OCI-LY3 (cell line): ENCODE measurements around the gene RAPGEF2.
A peak's percentile ranks its signal among the peaks of the same experiment; 100 is the strongest.

ENCODE experiments used
- H2AFZ ChIP-seq: fragments of 200-600, 300-600 bp; shearing (Covaris generic); 2 replicates; pipeline ENCODE4 v1.6.0; 2014; ENCODE audit warnings: antibody characterized with exemption, low read depth, low read length
- H3K27ac ChIP-seq: fragments of 200-600, 300-600 bp; sonication (generic); 2 replicates; pipeline ENCODE4 v1.5.1; 2014; ENCODE audit warnings: mild to moderate bottlenecking, low read length, moderate library complexity, mixed read lengths
- H3K27me3 ChIP-seq: fragments of 200-600, 300-600 bp; sonication (generic); 2 replicates; pipeline ENCODE4 v1.6.1; 2014; ENCODE audit warnings: low read depth, low read length, mixed read lengths
- H3K36me3 ChIP-seq: fragments of 200-600, 300-600 bp; sonication (generic); replicated peaks from 2 replicates; pipeline ENCODE3; 2014; ENCODE audit warnings: low read depth, low read length, mixed read lengths
- H3K4me1 ChIP-seq: fragments of 300-600, 200-600 bp; sonication (generic); 2 replicates; pipeline ENCODE4 v1.6.1; 2014; ENCODE audit warnings: low read length, mixed read lengths
- H3K4me2 ChIP-seq: fragments of 200-600, 300-600 bp; sonication (generic); 2 replicates; pipeline ENCODE4 v1.6.1; 2014; ENCODE audit warnings: low read length, mixed read lengths
- H3K4me3 ChIP-seq: fragments of 300-600, 200-600 bp; sonication (generic); 2 replicates; pipeline ENCODE4 v1.5.1; 2014; ENCODE audit warnings: antibody characterized with exemption, mild to moderate bottlenecking, low read length, moderate library complexity
- H3K79me2 ChIP-seq: fragments of 300-600, 200-600 bp; shearing (Covaris generic); 2 replicates; pipeline ENCODE4 v1.6.1; 2014; ENCODE audit warnings: mild to moderate bottlenecking, low read length, mixed read lengths
- H3K9ac ChIP-seq: fragments of 300-600, 200-600 bp; shearing (Covaris generic); 2 replicates; pipeline ENCODE4 v1.6.0; 2014; ENCODE audit warnings: mild to moderate bottlenecking, low read length, moderate library complexity
- H3K9me3 ChIP-seq: fragments of 200-600, 300-600 bp; shearing (Covaris generic); 2 replicates; pipeline ENCODE4 v1.6.1; 2014; ENCODE audit warnings: low read length, mixed read lengths; ENCODE audit not compliant: insufficient read depth
- H4K20me1 ChIP-seq: fragments of 200-600, 300-600 bp; sonication (generic); 2 replicates; pipeline ENCODE4 v1.6.1; 2016; ENCODE audit warnings: low read length, mixed read lengths; ENCODE audit not compliant: insufficient read depth
- EZH2phosphoT487 ChIP-seq: fragments of 200-600 bp; shearing (Covaris generic); IDR thresholded peaks from 2 replicates; pipeline ENCODE4 v1.6.1; 2018; ENCODE audit warnings: antibody characterized with exemption, mixed run types, low read depth
- TF ChIP-seq, protein P1 (sequence below): fragments of 200-600, 300-600 bp; sonication (generic); IDR thresholded peaks from 2 replicates; pipeline ENCODE4 v1.5.1; 2014; ENCODE audit warnings: antibody characterized with exemption, low read length, low read depth

RAPGEF2 gene

GRCh38 chr4:159258889-159259560 lies 156.1 kb downstream of the RAPGEF2 start:
- Histone ChIP-seq H3K27me3 (no peaks in the 10 kb centered on the region), H4K20me1 (no peaks in the 10 kb centered on the region), H3K9me3 (no peaks in the 10 kb centered on the region), H2AFZ (no peak overlapping the region), H3K36me3 (no peaks in the 10 kb centered on the region), H3K9ac (no peak overlapping the region), H3K27ac (no peak overlapping the region), H3K79me2 (no peaks in the 10 kb centered on the region), H3K4me2 (no peak overlapping the region), H3K4me3 (no peak overlapping the region), H3K4me1 (peaks cover 13% of the 10 kb centered on the region)
- TF ChIP-seq, protein P1, sequence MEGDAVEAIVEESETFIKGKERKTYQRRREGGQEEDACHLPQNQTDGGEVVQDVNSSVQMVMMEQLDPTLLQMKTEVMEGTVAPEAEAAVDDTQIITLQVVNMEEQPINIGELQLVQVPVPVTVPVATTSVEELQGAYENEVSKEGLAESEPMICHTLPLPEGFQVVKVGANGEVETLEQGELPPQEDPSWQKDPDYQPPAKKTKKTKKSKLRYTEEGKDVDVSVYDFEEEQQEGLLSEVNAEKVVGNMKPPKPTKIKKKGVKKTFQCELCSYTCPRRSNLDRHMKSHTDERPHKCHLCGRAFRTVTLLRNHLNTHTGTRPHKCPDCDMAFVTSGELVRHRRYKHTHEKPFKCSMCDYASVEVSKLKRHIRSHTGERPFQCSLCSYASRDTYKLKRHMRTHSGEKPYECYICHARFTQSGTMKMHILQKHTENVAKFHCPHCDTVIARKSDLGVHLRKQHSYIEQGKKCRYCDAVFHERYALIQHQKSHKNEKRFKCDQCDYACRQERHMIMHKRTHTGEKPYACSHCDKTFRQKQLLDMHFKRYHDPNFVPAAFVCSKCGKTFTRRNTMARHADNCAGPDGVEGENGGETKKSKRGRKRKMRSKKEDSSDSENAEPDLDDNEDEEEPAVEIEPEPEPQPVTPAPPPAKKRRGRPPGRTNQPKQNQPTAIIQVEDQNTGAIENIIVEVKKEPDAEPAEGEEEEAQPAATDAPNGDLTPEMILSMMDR, result no peak
- TF ChIP-seq EZH2phosphoT487, result no peak

GRCh38 chr4:159264057-159264456 lies 161.2 kb downstream of the RAPGEF2 start:
- Histone ChIP-seq H3K27me3 (no peaks in the 10 kb centered on the region), H3K36me3 (no peaks in the 10 kb centered on the region), H3K4me3 (no peak overlapping the region), H3K4me2 (no peak overlapping the region), H3K9ac (no peak overlapping the region), H3K4me1 (peaks cover 24% of the 10 kb centered on the region), H3K27ac (no peak overlapping the region), H3K79me2 (no peaks in the 10 kb centered on the region), H3K9me3 (no peaks in the 10 kb centered on the region), H2AFZ (no peak overlapping the region), H4K20me1 (no peaks in the 10 kb centered on the region)
- no peak for TF ChIP-seq EZH2phosphoT487
- TF ChIP-seq, protein P1, result no peak

GRCh38 chr4:159266981-159267868 lies 164.3 kb downstream of the RAPGEF2 start:
- Histone ChIP-seq H3K4me2 (peak overlapping the region; percentile 74), H4K20me1 (no peaks in the 10 kb centered on the region), H3K9ac (peak overlapping the region; percentile 34), H3K36me3 (no peaks in the 10 kb centered on the region), H2AFZ (peak overlapping the region; percentile 32; the same call in 1 of the 2 replicates), H3K4me3 (peak overlapping the region; percentile 68), H3K27ac (no peak overlapping the region), H3K27me3 (no peaks in the 10 kb centered on the region), H3K4me1 (peaks cover 24% of the 10 kb centered on the region), H3K79me2 (no peaks in the 10 kb centered on the region), H3K9me3 (no peaks in the 10 kb centered on the region)
- TF ChIP-seq EZH2phosphoT487, result no peak
- TF ChIP-seq, protein P1, result no peak

DNA sequence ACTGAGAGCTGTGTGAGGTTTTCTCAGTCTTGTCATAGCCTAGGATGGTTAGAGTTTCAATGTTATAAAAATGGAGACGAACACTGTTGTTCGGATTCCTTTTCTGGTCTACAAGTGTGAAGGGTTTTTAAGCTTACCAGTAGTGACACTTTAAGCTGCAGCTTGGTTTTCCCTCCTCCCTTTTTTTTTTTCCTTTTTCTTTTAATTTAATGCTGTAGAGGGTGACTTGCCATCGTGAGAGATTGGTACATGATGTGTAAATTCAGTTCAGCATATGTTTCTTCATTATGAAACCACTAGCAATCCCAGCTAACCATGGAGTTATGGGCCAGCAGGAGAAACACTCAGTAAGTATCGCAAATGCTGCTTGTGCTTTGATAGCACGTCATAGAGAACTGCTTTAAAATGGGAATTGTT lies 165.0 kb downstream of the RAPGEF2 start:
- Histone ChIP-seq H4K20me1 (no peaks in the 10 kb centered on the region), H3K9me3 (no peaks in the 10 kb centered on the region), H2AFZ (0 out of 2 replicates have a peak overlapping the region, but pooled peaks have one; percentile 32), H3K4me1 (peaks cover 21% of the 10 kb centered on the region), H3K27me3 (no peaks in the 10 kb centered on the region), H3K4me2 (peak overlapping the region; percentile 74), H3K79me2 (no peaks in the 10 kb centered on the region), H3K27ac (no peak overlapping the region), H3K9ac (peak overlapping the region; percentile 34), H3K4me3 (peak overlapping the region; percentile 68), H3K36me3 (no peaks in the 10 kb centered on the region)
- TF ChIP-seq, protein P1, result no peak
- no peak for TF ChIP-seq EZH2phosphoT487
